Mucosa of descending colon (tissue), 3 donors: ENCODE measurements around the gene RALGPS1. TPM values are rescaled to one million over a fixed set of nuclear protein-coding genes. Genes with fewer than 3 reads are reported as not detected.

Source experiments
- ATAC-seq: fragments of 200-7000 bp; cut with Tn5 transposase; one replicate; pipeline ENCODE4 v1.9.1; 2020; ENCODE audit warnings: mild to moderate bottlenecking, moderate library complexity
- DNase-seq, 3 donors: peaks; one replicate each; pipeline ENCODE4 v3.0.0-alpha.2; 2020
- H3K36me3 ChIP-seq: fragments of 200-600 bp; one replicate; pipeline ENCODE4 v1.8.0; 2021; ENCODE audit warnings: low read depth, mild to moderate bottlenecking
- H3K4me1 ChIP-seq: fragments of 200-600 bp; one replicate; pipeline ENCODE4 v1.8.0; 2021; ENCODE audit warnings: low read depth, mild to moderate bottlenecking
- H3K4me3 ChIP-seq: fragments of 200-600 bp; one replicate; pipeline ENCODE4 v1.8.0; 2021; ENCODE audit warnings: mild to moderate bottlenecking
- H3K9me3 ChIP-seq: fragments of 200-600 bp; one replicate; pipeline ENCODE4 v1.8.0; 2021; ENCODE audit warnings: mild to moderate bottlenecking
- CTCF ChIP-seq: fragments of 200-600 bp; IDR thresholded peaks from one replicate; pipeline ENCODE4 v1.8.0; 2022; ENCODE audit warnings: antibody characterized with exemption, mild to moderate bottlenecking
- intact Hi-C, 2 donors: fragments of 100-400 bp; cut with DNase I in 1 of 2; cut with micrococcal nuclease in 1 of 2; formaldehyde crosslinking; loops; one replicate each; pipeline versions ENCODE4 v1.11.0 to v1.11.1; 2022; cut with DNase I, micrococcal nuclease
- total RNA-seq, 3 donors: library from RNA; stranded (reverse); fragmentation: NEBNext Ultra II Directional in 2 of 3; extraction: Animal tissue kit (Norgen Biotek cat#: 25700) in 2 of 3; gene quantifications; one replicate each; pipeline versions ENCODE4 v1.2.1 to v1.2.4, GENCODE V29; 2021 to 2023
- donor health status: DM: no; HTN: no; CAD: no; lungs with moderate emphysema.
- donor health status: DM: no; HTN: no; CAD: no.
- donor health status: DM: no; HTN: yes; CAD: no.

Gene RALGPS1
- total RNA-seq, 3 donors from 2014 or later = 31.3 to 55.4 (median 32.1) TPM

GRCh38 chr9:127185181-127185580 is 270.6 kb downstream of the RALGPS1 start:
- DNase-seq (no peak), ATAC-seq (no peak)
- intact Hi-C loops = no loop called here
- Histone ChIP-seq H3K36me3 (no peaks in the 10 kb centered on the region), H3K4me3 (no peak overlapping the region), H3K4me1 (no peaks in the 10 kb centered on the region), H3K9me3 (no peaks in the 10 kb centered on the region)
- no peak for TF ChIP-seq CTCF

DNA sequence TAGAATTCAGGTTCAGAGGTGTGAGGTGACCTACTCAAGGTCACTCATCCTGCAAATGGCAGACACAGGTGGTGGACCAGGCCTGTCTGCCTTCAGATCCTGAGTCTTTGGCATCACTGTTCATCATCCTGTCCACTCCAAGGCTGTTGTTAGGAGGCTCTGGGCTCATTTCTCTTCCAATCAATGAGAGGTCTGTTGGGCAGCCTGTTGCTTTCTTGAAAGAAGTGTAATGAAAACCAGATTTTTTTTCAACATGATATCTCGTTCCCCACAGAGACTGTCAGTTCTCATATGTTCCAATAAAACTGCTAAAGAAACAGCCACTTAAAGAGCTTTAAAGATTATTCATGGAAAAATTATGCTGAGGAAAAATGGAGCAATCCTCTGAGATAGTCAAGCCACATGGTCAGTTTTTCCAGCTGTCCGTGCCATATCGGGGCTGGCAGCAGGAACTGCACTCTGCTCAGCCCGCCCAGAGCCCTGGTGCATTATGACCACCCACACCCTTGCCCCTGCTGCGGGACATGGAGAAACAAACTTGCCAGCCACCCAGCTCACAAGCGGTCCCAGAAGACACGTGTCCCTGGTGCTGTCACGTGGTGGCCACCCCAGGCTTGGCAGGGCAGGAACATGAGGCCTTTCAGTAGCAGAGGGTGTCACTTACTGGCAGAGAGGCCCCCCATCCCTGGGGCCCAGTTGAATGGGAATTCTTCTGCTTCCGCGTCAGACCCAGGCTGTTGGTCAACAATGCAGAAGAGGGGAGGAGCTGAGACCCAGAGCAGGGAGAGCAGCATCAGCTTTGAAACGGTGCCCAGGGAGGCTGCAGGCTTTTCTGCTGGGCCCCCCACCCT is 271.6 kb downstream of the RALGPS1 start:
- no peak for TF ChIP-seq CTCF
- DNase-seq = peak; percentile 50 to 82 (median 64)
- Histone ChIP-seq H3K9me3 (no peaks in the 10 kb centered on the region), H3K4me1 (no peaks in the 10 kb centered on the region), H3K36me3 (no peaks in the 10 kb centered on the region), H3K4me3 (no peak overlapping the region)
- ATAC-seq = peak; percentile 56
- intact Hi-C loops = no loop called here

DNA sequence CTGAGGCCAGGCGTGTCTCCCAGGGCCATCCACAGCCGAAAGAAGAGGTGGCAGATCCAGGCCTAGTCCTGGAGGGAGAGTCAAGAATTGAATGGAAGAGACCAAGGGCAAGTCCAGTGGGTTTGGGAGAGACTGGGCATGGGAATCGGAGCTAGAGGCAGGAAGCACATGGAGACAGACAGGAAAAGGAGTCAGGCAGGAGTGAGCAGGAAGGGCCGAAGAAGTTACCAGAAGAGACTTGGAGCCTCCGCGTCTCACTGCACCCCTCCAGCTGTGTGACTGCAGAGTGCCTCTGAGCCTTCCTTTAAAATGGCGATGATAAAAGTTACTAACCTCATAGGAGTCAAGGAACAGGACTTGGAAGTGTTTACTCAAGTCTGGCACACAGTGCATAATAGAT is 272.2 kb downstream of the RALGPS1 start:
- ATAC-seq = no peak
- intact Hi-C loops = no loop called here
- H3K36me3 ChIP-seq = no peaks in the 10 kb centered on the region

GRCh38 chr9:127187231-127187956 is 272.8 kb downstream of the RALGPS1 start:
- Histone ChIP-seq H3K9me3 (no peaks in the 10 kb centered on the region), H3K36me3 (no peaks in the 10 kb centered on the region), H3K4me1 (no peaks in the 10 kb centered on the region), H3K4me3 (no peak overlapping the region)
- TF ChIP-seq CTCF = no peak
- peak in 1 of 3 donors; percentile 47 for DNase-seq
- peak; percentile 53 for ATAC-seq
- intact Hi-C loops = no loop called here

More for the DNA sequence above, 272.2 kb downstream of the RALGPS1 start:
- Histone ChIP-seq H3K4me3 (no peak overlapping the region), H3K4me1 (no peaks in the 10 kb centered on the region), H3K9me3 (no peaks in the 10 kb centered on the region)
- TF ChIP-seq CTCF = no peak
- no peak for DNase-seq

- Histone ChIP-seq H3K9me3 (no peaks in the 10 kb centered on the region), H3K4me1 (no peaks in the 10 kb centered on the region), H3K36me3 (no peaks in the 10 kb centered on the region), H3K4me3 (no peak overlapping the region)
- ATAC-seq (no peak), DNase-seq (peak in 1 of 3 donors; percentile 13)
- intact Hi-C loops = no loop called here
- TF ChIP-seq CTCF = no peak
These were observed 273.8 kb downstream of the RALGPS1 start for GRCh38 chr9:127188396-127188795.
